Brain microvascular endothelial cell (primary cell): Measurements from ENCODE around the gene ZNF609.

Experiments
- DNase-seq: peaks from one replicate; pipeline ENCODE4 v3.0.0-alpha.2; 2020
- H3K27ac ChIP-seq: fragments of 250-450 bp; sonication (Bioruptor Pico); 2 replicates; pipeline ENCODE4 v1.5.1; 2020; ENCODE audit warnings: mild to moderate bottlenecking, moderate library complexity
- H3K27me3 ChIP-seq: fragments of 250-450 bp; sonication (Bioruptor Pico); replicated peaks from 2 replicates; pipeline ENCODE4 v1.5.1; 2020; ENCODE audit warnings: mild to moderate bottlenecking
- H3K36me3 ChIP-seq: fragments of 250-450 bp; sonication (Bioruptor Pico); replicated peaks from 2 replicates; pipeline ENCODE4 v1.5.1; 2020; ENCODE audit warnings: mild to moderate bottlenecking
- H3K4me3 ChIP-seq: 2 replicates; pipeline ENCODE4 v1.5.1; 2011; ENCODE audit warnings: low read depth, mild to moderate bottlenecking, control low read depth, low read length, moderate library complexity
- CTCF ChIP-seq: IDR thresholded peaks from 2 replicates; pipeline ENCODE4 v1.5.1; 2011; ENCODE audit warnings: low read depth, mild to moderate bottlenecking, moderate library complexity, low read length, control low read depth, inconsistent platforms; ENCODE audit errors: missing control alignments
- in situ Hi-C: cut with HindIII; loops from 2 replicates; pipeline ENCODE4 v1.10.0; 2017; ENCODE audit warnings: low sequenced_read_pairs, low pct_ligation_motif_present

Gene ZNF609

GRCh38 chr15:64673866-64674265, 213.5 kb downstream of the ZNF609 start:
- in situ Hi-C loops = no loop called here
- H3K36me3 ChIP-seq = peaks cover 25% of the 10 kb centered on the region
- no peak for TF ChIP-seq CTCF
- DNase-seq = no peak
- H3K4me3 ChIP-seq = no peak overlapping the region
- H3K27ac ChIP-seq = no peak overlapping the region
- no peaks in the 10 kb centered on the region for H3K27me3 ChIP-seq

GRCh38 chr15:64678126-64678819, 217.9 kb downstream of the ZNF609 start:
- Histone ChIP-seq H3K27ac (no peak overlapping the region), H3K36me3 (peaks cover 62% of the 10 kb centered on the region), H3K4me3 (no peak overlapping the region), H3K27me3 (no peaks in the 10 kb centered on the region)
- no peak for DNase-seq
- TF ChIP-seq CTCF = no peak
- in situ Hi-C loops = no loop called here

- Histone ChIP-seq H3K27me3 (no peaks in the 10 kb centered on the region), H3K27ac (no peak overlapping the region), H3K4me3 (no peak overlapping the region), H3K36me3 (peaks cover 61% of the 10 kb centered on the region)
- no peak for TF ChIP-seq CTCF
- no peak for DNase-seq
- in situ Hi-C loops = no loop called here
Measured at GRCh38 chr15:64680097-64680496, 219.7 kb downstream of the ZNF609 start.

GRCh38 chr15:64681424-64682024, 221.1 kb downstream of the ZNF609 start:
- peaks cover 72% of the 10 kb centered on the region for H3K36me3 ChIP-seq
- no peak overlapping the region for H3K4me3 ChIP-seq
- H3K27me3 ChIP-seq = no peaks in the 10 kb centered on the region
- peak; percentile 77 for TF ChIP-seq CTCF
- in situ Hi-C loops = no loop called here
- H3K27ac ChIP-seq = no peak overlapping the region
- DNase-seq = peak; percentile 57

GRCh38 chr15:64682255-64682654, 221.9 kb downstream of the ZNF609 start:
- in situ Hi-C loops = no loop called here
- H3K4me3 ChIP-seq = no peak overlapping the region
- no peak for TF ChIP-seq CTCF
- H3K27ac ChIP-seq = no peak overlapping the region
- H3K27me3 ChIP-seq = no peaks in the 10 kb centered on the region
- peaks cover 75% of the 10 kb centered on the region for H3K36me3 ChIP-seq
- DNase-seq = no peak

GRCh38 chr15:64683378-64683777, 223.0 kb downstream of the ZNF609 start:
- Histone ChIP-seq H3K36me3 (peaks cover 80% of the 10 kb centered on the region), H3K27ac (no peak overlapping the region), H3K27me3 (no peaks in the 10 kb centered on the region), H3K4me3 (no peak overlapping the region)
- no peak for TF ChIP-seq CTCF
- in situ Hi-C loops = no loop called here
- no peak for DNase-seq
